ENCODE data around the gene SMIM45.

The SMIM45 gene

DNA sequence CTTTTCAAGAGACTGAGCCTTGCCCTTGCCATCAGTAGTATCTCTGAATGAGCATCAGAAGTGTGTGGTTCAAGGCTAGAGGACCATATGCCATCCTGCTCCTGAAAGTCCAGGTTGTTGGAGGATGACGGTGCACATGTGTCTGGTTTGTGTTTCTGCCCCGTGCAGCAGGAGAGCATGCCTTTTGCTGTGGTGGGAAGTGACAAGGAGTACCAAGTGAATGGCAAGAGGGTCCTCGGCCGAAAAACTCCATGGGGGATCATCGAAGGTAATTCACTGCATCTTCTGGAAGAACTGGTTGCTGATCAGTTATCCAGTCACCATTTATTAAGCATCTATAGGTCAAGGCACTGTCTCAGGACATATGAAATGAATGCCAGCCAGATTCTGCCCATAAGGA lies 40.5 kb downstream of the SMIM45 start:
- Histone ChIP-seq H2AFZ (ENCODE audit: low read depth) (no peak overlapping the region), H3K36me3 (replicated peaks in 1 of 2; ENCODE audit: control insufficient read depth in 1 of 2, insufficient read depth in 2 of 2, low read length in 1 of 2) (no peaks in the 10 kb centered on the region), H3K79me2 (ENCODE audit: insufficient read depth) (no peaks in the 10 kb centered on the region), H3F3A (replicated peaks; ENCODE audit: insufficient read depth) (no peaks in the 10 kb centered on the region), H3K4me1 (ENCODE audit: control insufficient read depth in 1 of 2, insufficient read depth in 2 of 2, low read depth in 1 of 2, low read length in 1 of 2) (no peaks in the 10 kb centered on the region), H4K20me1 (ENCODE audit: insufficient read depth) (no peaks in the 10 kb centered on the region), H3K9me3 (no peaks in the 10 kb centered on the region), H3K27ac (ENCODE audit: low read depth in 2 of 2, low read length in 1 of 2) (no peak overlapping the region), H3K9ac (no peak overlapping the region), H3K27me3 (ENCODE audit: insufficient read depth) (no peaks in the 10 kb centered on the region), H3K9me2 (no peaks in the 10 kb centered on the region), H3K4me3 (ENCODE audit: low read depth in 2 of 2, low read length in 1 of 2) (no peak overlapping the region), H3K4me2 (no peak overlapping the region)
- TF ChIP-seq TCF12 (IDR thresholded peaks at IDR 0.05) (no peak), NRF1 (IDR thresholded peaks at IDR 0.05; ENCODE audit: low read depth, low read length) (no peak), JUND (IDR thresholded peaks at IDR 0.05) (no peak), MEF2A (IDR thresholded peaks at IDR 0.05; ENCODE audit: borderline replicate concordance, low read depth) (no peak), EP300 (IDR thresholded peaks at IDR 0.05; ENCODE audit: borderline replicate concordance in 1 of 2, low read depth in 1 of 2, low read length in 1 of 2) (no peak), REST (IDR thresholded peaks at IDR 0.05; ENCODE audit: low read depth, low read length) (no peak), GATA2 (CRISPR knock-in tag; IDR thresholded peaks at IDR 0.05) (no peak), SMC3 (IDR thresholded peaks at IDR 0.05; ENCODE audit: low read depth, low read length) (no peak), RFX5 (IDR thresholded peaks at IDR 0.05; ENCODE audit: low read length) (no peak), FOXM1 (IDR thresholded peaks at IDR 0.05; ENCODE audit: low read depth) (no peak), RXRA (IDR thresholded peaks at IDR 0.05; ENCODE audit: borderline replicate concordance, low read depth) (no peak), SIN3A (IDR thresholded peaks at IDR 0.05; ENCODE audit: borderline replicate concordance, low read depth, low read length) (no peak), MAX (IDR thresholded peaks at IDR 0.05; ENCODE audit: low read depth) (no peak), MXI1 (IDR thresholded peaks at IDR 0.05; ENCODE audit: low read depth, low read length) (no peak), CHD2 (IDR thresholded peaks at IDR 0.05; ENCODE audit: low read length, partially characterized antibody) (no peak), NFIC (IDR thresholded peaks at IDR 0.05; ENCODE audit: borderline replicate concordance) (no peak)
- TF ChIP-seq, protein P1, sequence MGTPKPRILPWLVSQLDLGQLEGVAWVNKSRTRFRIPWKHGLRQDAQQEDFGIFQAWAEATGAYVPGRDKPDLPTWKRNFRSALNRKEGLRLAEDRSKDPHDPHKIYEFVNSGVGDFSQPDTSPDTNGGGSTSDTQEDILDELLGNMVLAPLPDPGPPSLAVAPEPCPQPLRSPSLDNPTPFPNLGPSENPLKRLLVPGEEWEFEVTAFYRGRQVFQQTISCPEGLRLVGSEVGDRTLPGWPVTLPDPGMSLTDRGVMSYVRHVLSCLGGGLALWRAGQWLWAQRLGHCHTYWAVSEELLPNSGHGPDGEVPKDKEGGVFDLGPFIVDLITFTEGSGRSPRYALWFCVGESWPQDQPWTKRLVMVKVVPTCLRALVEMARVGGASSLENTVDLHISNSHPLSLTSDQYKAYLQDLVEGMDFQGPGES (IDR thresholded peaks at IDR 0.05; ENCODE audit: low read depth, low read length) = no peak
- ChIA-PET CTCF (no interaction called here), POLR2A (no interaction called here)
- no CpG with 5 or more reads among the region's 5 CpGs for WGBS (ENCODE audit: low lambda C conversion rate)
- no peak for DNase-seq

Data from SK-N-SH (cell line).